Mucosa of descending colon (tissue), 3 donors: ENCODE measurements around the gene XAGE2. TPM values are rescaled to one million over a fixed set of nuclear protein-coding genes. Genes with fewer than 3 reads are reported as not detected.
"Not testable (repeated sequence)": the region's sequence is repeated elsewhere in the genome, so short reads cannot be mapped to it uniquely, and the experiment has no call there.

Experiments
- ATAC-seq: fragments of 200-7000 bp; cut with Tn5 transposase; one replicate; pipeline ENCODE4 v1.9.1; 2020; ENCODE audit warnings: mild to moderate bottlenecking, moderate library complexity
- DNase-seq, 3 donors: peaks; one replicate each; pipeline ENCODE4 v3.0.0-alpha.2; 2020
- H3K36me3 ChIP-seq: fragments of 200-600 bp; one replicate; pipeline ENCODE4 v1.8.0; 2021; ENCODE audit warnings: low read depth, mild to moderate bottlenecking
- H3K4me1 ChIP-seq: fragments of 200-600 bp; one replicate; pipeline ENCODE4 v1.8.0; 2021; ENCODE audit warnings: low read depth, mild to moderate bottlenecking
- H3K4me3 ChIP-seq: fragments of 200-600 bp; one replicate; pipeline ENCODE4 v1.8.0; 2021; ENCODE audit warnings: mild to moderate bottlenecking
- H3K9me3 ChIP-seq: fragments of 200-600 bp; one replicate; pipeline ENCODE4 v1.8.0; 2021; ENCODE audit warnings: mild to moderate bottlenecking
- CTCF ChIP-seq: fragments of 200-600 bp; IDR thresholded peaks from one replicate; pipeline ENCODE4 v1.8.0; 2022; ENCODE audit warnings: antibody characterized with exemption, mild to moderate bottlenecking
- intact Hi-C, 2 donors: fragments of 100-400 bp; cut with DNase I in 1 of 2; cut with micrococcal nuclease in 1 of 2; formaldehyde crosslinking; loops; one replicate each; pipeline versions ENCODE4 v1.11.0 to v1.11.1; 2022; cut with DNase I, micrococcal nuclease
- long read RNA-seq, 2 donors: library from polyadenylated mRNA; unstranded; transcript quantifications; one replicate each; pipeline ENCODE4 v2.0.0, GENCODE V29; 2019 to 2021
- total RNA-seq, 3 donors: library from RNA; stranded (reverse); fragmentation: NEBNext Ultra II Directional in 2 of 3; extraction: Animal tissue kit (Norgen Biotek cat#: 25700) in 2 of 3; gene quantifications; one replicate each; pipeline versions ENCODE4 v1.2.1 to v1.2.4, GENCODE V29; 2021 to 2023
- donor health status: DM: no; HTN: no; CAD: no; lungs with moderate emphysema.
- donor health status: DM: no; HTN: no; CAD: no.
- donor health status: DM: no; HTN: yes; CAD: no.

The XAGE2 gene
- total RNA-seq = not detected
- long read RNA-seq, donor 1 = 0 reads
- long read RNA-seq, donor 2 = 0 reads

- Histone ChIP-seq H3K36me3 (no peaks in the 10 kb centered on the region), H3K4me1 (no peaks in the 10 kb centered on the region), H3K9me3 (no peaks in the 10 kb centered on the region), H3K4me3 (no peak within 1 kb of the TSS)
- no peak for ATAC-seq
- DNase-seq = no peak
- intact Hi-C loops = no loop called here
- TF ChIP-seq CTCF = no peak
Observed at GRCh38 chrX:52368368-52369055, at the start of gene XAGE2. XAGE2 (plus strand) TSS chrX:52369021; CDS start chrX:52370015, 994 bp downstream.

- Histone ChIP-seq H3K36me3 (no peaks in the 10 kb centered on the region), H3K4me3 (no peak overlapping the region), H3K9me3 (no peaks in the 10 kb centered on the region), H3K4me1 (no peaks in the 10 kb centered on the region)
- intact Hi-C loops = no loop called here
- ATAC-seq = no peak
- no peak for DNase-seq
- no peak for TF ChIP-seq CTCF
Observed at GRCh38 chrX:52337410-52337809, 31.4 kb upstream of the XAGE2 start.

GRCh38 chrX:52341493-52341892 lies 27.3 kb upstream of the XAGE2 start:
- TF ChIP-seq CTCF = no peak
- intact Hi-C loops = no loop called here
- DNase-seq = no peak
- H3K36me3 ChIP-seq = no peaks in the 10 kb centered on the region
- no peak overlapping the region for H3K4me3 ChIP-seq
- ATAC-seq = no peak
- no peaks in the 10 kb centered on the region for H3K9me3 ChIP-seq
- H3K4me1 ChIP-seq = no peaks in the 10 kb centered on the region

GRCh38 chrX:52343131-52343530 lies 25.7 kb upstream of the XAGE2 start:
- DNase-seq, H3K4me1 ChIP-seq, ATAC-seq, intact Hi-C loops, H3K9me3 ChIP-seq, H3K4me3 ChIP-seq, H3K36me3 ChIP-seq: not testable (repeated sequence)

GRCh38 chrX:52345402-52345801 lies 23.4 kb upstream of the XAGE2 start:
- DNase-seq (peak in 2 of 3 donors; percentile 52 to 72), ATAC-seq (peak; percentile 70)
- H3K4me3 ChIP-seq, H3K4me1 ChIP-seq, H3K36me3 ChIP-seq, H3K9me3 ChIP-seq, intact Hi-C loops: not testable (repeated sequence)

GRCh38 chrX:52346174-52347165 lies 22.4 kb upstream of the XAGE2 start:
- intact Hi-C loops = no loop called here
- ATAC-seq = no peak
- H3K9me3 ChIP-seq = no peaks in the 10 kb centered on the region
- no peak for DNase-seq
- no peaks in the 10 kb centered on the region for H3K4me1 ChIP-seq
- no peaks in the 10 kb centered on the region for H3K36me3 ChIP-seq
- TF ChIP-seq CTCF = no peak
- H3K4me3 ChIP-seq = no peak overlapping the region
